ENCODE data around the gene NCDN.
A peak's percentile ranks its signal among the peaks of the same experiment; 100 is the strongest.

The NCDN gene

GRCh38 chr1:35555601-35556477, 1.8 kb upstream of the NCDN start:
- no peak for DNase-seq

- DNase-seq: no peak
Measured at GRCh38 chr1:35556484-35557117, 998 bp upstream of the NCDN start.

- peak; percentile 80 for DNase-seq
Measured at GRCh38 chr1:35557118-35557610, 435 bp upstream of the NCDN start, which contains the start of gene KIAA0319L. TSS of gene KIAA0319L (minus strand) at chr1:35557403. CDS start at chr1:35554491, 2,912 bp downstream.

- no peak for DNase-seq
Measured at GRCh38 chr1:35558374-35559316, 1.0 kb downstream of the NCDN start.

- no peak for DNase-seq
Measured at GRCh38 chr1:35559317-35559944, 1.8 kb downstream of the NCDN start.

- no peak for DNase-seq
Measured at GRCh38 chr1:35560256-35561225, 2.9 kb downstream of the NCDN start.

GRCh38 chr1:35561297-35561971, 3.8 kb downstream of the NCDN start:
- no peak for DNase-seq

GRCh38 chr1:35561972-35562680, 4.5 kb downstream of the NCDN start:
- no peak for DNase-seq

GRCh38 chr1:35563166-35563565, 5.6 kb downstream of the NCDN start:
- DNase-seq: no peak

GRCh38 chr1:35564037-35564883, 6.7 kb downstream of the NCDN start:
- DNase-seq: peak; percentile 66

GRCh38 chr1:35564884-35565741, 7.5 kb downstream of the NCDN start:
- no peak for DNase-seq

GRCh38 chr1:35565742-35566133, 8.1 kb downstream of the NCDN start:
- no peak for DNase-seq

- no peak for DNase-seq
Measured at GRCh38 chr1:35567947-35568558, 10.5 kb downstream of the NCDN start.

- DNase-seq: peak; percentile 50
Measured at GRCh38 chr1:35568975-35569395, 11.4 kb downstream of the NCDN start.

- DNase-seq: no peak
Measured at GRCh38 chr1:35569936-35570335, 12.3 kb downstream of the NCDN start.

- no peak for DNase-seq
Measured at GRCh38 chr1:35570589-35571137, 13.1 kb downstream of the NCDN start.

- DNase-seq: no peak
Measured at GRCh38 chr1:35571263-35571662, 13.7 kb downstream of the NCDN start.
